Activated CD8-positive, alpha-beta memory T cell treated with anti-CD3 and anti-CD28 coated beads, Interleukin-2, amount 50 U/mL, for 1 hour (primary cell): ENCODE results near the gene TOR2A.

Source experiments
- DNase-seq: peaks from one replicate; pipeline ENCODE4 v3.0.0-alpha.2; 2020; ENCODE audit errors: extremely low read depth

The TOR2A gene

GRCh38 chr9:127742435-127743088, 7.5 kb upstream of the TOR2A start:
- no peak for DNase-seq

GRCh38 chr9:127741831-127742434, 6.8 kb upstream of the TOR2A start:
- no peak for DNase-seq

- DNase-seq = no peak
Observed at GRCh38 chr9:127739614-127740330, 4.7 kb upstream of the TOR2A start.

GRCh38 chr9:127738666-127739065, 3.6 kb upstream of the TOR2A start:
- no peak for DNase-seq

- DNase-seq = no peak
Observed at GRCh38 chr9:127735530-127736185, 564 bp upstream of the TOR2A start.

- DNase-seq = no peak
Observed at GRCh38 chr9:127734247-127734746, 797 bp downstream of the TOR2A start.

GRCh38 chr9:127733614-127734013, 1.5 kb downstream of the TOR2A start:
- DNase-seq = no peak

GRCh38 chr9:127732444-127732843, 2.6 kb downstream of the TOR2A start:
- DNase-seq = no peak

GRCh38 chr9:127731938-127732337, 3.2 kb downstream of the TOR2A start:
- no peak for DNase-seq

GRCh38 chr9:127730799-127731410, 4.2 kb downstream of the TOR2A start:
- DNase-seq = no peak

GRCh38 chr9:127730262-127730661, 4.8 kb downstream of the TOR2A start:
- no peak for DNase-seq

GRCh38 chr9:127729522-127730256, 5.4 kb downstream of the TOR2A start:
- DNase-seq = no peak

GRCh38 chr9:127728808-127729207, 6.3 kb downstream of the TOR2A start:
- DNase-seq = no peak

- DNase-seq = no peak
Observed at GRCh38 chr9:127726871-127727270, 8.2 kb downstream of the TOR2A start.

GRCh38 chr9:127724012-127724411, 11.1 kb downstream of the TOR2A start:
- DNase-seq = no peak

- no peak for DNase-seq
Observed at GRCh38 chr9:127723444-127723843, 11.7 kb downstream of the TOR2A start.

- DNase-seq = no peak
Observed at GRCh38 chr9:127723013-127723412, 12.1 kb downstream of the TOR2A start.

GRCh38 chr9:127722055-127722745, 12.9 kb downstream of the TOR2A start:
- DNase-seq = no peak

GRCh38 chr9:127721391-127721821, 13.7 kb downstream of the TOR2A start:
- no peak for DNase-seq

GRCh38 chr9:127720865-127721227, 14.2 kb downstream of the TOR2A start:
- no peak for DNase-seq
